Measurements from ENCODE around the gene LDLR.

DNA sequence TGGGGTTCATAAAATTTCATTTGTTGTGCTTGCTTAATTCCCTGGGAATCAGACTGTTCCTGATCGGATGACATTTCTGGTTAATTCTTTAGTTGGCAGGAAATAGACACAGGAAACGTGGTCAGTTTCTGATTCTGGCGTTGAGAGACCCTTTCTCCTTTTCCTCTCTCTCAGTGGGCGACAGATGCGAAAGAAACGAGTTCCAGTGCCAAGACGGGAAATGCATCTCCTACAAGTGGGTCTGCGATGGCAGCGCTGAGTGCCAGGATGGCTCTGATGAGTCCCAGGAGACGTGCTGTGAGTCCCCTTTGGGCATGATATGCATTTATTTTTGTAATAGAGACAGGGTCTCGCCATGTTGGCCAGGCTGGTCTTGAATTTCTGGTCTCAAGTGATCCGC, 10.8 kb downstream of the LDLR start:
- TF ChIP-seq, protein P1, sequence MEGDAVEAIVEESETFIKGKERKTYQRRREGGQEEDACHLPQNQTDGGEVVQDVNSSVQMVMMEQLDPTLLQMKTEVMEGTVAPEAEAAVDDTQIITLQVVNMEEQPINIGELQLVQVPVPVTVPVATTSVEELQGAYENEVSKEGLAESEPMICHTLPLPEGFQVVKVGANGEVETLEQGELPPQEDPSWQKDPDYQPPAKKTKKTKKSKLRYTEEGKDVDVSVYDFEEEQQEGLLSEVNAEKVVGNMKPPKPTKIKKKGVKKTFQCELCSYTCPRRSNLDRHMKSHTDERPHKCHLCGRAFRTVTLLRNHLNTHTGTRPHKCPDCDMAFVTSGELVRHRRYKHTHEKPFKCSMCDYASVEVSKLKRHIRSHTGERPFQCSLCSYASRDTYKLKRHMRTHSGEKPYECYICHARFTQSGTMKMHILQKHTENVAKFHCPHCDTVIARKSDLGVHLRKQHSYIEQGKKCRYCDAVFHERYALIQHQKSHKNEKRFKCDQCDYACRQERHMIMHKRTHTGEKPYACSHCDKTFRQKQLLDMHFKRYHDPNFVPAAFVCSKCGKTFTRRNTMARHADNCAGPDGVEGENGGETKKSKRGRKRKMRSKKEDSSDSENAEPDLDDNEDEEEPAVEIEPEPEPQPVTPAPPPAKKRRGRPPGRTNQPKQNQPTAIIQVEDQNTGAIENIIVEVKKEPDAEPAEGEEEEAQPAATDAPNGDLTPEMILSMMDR (conservative IDR thresholded peaks at IDR 0.05; ENCODE audit: low read length) = no peak
- TF ChIP-seq EZH2phosphoT487 (IDR thresholded peaks at IDR 0.05; ENCODE audit: borderline replicate concordance, low read depth, low read length) = no peak

All from OCI-LY7 (cell line).